Inferior parietal cortex (tissue), 1 donor: ENCODE measurements around the gene ETS2.

Experiments
- DNase-seq: peaks from one replicate; pipeline ENCODE4 v3.0.0-alpha.2; 2016; ENCODE audit errors: extremely low spot score

ETS2 gene

DNA sequence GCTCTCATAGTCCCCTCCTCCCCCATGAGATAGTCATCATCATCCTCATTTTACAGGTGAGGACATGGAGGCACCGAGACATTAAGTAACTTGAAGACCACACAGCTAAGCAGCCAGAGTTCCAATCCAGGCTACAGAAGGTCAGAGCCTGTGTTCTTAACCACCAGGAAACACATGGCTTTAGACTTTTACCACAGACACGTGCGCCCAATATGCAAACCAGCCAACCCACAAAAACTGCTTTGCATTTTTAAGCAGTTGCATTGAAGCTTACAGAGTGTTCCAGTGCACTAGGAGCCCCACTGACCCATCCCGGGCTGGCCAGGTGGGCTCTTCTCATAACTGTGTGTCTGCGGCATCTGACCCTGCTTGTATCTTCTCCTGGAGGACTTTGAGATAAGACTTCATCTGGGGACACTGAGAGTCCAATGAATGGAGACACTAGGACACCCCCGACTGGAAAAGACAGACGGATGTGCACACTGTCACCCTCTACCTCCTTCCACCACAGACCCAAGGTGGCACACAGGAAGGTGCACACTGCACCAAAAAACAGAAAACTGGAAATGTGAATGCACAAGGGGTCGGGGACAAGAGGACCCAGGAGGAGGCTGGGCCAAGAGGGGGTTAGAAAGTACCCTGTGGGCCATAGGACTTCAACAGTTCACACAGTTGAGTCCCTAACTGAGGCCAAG is 56.4 kb downstream of the ETS2 start:
- no peak for DNase-seq

- DNase-seq = no peak
These were observed 57.6 kb downstream of the ETS2 start for GRCh38 chr21:38863291-38863690.

DNA sequence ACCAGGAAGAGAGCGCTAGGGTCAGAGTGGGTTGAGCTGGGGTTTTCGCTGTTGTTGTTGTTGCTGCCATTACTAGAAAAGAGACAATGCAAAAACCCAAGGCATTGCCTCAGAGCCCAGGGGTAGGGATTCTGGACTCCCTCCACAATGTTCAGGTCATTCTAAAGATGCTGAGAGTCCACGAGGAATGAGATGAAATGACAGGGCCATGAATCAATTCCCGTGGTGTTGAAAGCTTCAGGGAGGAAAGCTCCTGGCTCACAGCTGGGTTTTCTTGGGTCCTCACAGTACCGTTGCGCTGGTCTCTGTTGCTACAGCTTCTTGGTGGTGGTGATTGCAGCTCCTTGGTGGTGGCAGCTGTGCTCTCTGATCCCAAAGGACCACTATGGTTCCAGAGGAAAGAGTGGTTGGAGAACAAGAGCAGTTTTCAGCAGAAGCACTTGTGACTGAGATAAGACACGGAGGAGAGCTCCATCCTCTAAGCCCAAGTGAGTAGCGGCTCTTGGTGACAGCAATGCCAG is 58.2 kb downstream of the ETS2 start:
- no peak for DNase-seq

DNA sequence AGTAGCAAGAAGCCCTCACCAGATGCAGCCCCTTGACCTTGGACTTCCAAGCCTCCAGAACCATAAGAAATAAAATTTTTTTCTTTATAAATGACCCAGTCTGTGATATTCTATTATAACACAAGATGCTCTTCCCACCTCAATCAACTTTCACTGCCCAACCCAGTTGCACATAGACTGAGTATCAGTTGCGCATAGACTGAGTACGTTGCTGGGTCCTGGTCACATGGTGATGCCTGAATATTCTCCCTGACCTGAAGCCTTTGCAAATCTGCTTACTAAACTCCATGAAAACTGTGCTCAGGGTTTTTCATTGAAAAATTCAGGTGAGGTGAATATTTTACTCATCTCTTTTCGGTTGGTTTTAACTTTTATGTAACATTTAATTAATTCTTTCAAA is 59.2 kb downstream of the ETS2 start:
- no peak for DNase-seq

DNA sequence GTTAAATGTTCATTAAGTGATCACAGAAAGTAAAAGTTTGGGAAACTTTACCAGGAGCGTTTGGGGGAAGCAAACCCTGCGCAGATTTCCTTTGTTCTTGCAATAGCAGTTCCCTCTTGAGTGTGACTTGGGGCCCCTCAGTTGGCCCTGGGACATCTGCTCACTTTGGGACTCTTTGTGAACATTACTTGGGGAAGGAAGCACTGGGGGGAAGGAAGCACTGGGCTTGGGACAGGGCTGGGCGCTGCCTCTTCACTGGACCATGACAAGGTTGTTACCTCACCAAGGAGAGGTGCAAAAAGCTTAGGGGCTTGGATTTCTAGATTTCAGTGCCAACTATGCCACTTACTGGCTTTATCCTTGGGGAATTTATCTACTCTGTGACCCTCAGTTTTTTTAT is 63.5 kb downstream of the ETS2 start:
- no peak for DNase-seq

DNA sequence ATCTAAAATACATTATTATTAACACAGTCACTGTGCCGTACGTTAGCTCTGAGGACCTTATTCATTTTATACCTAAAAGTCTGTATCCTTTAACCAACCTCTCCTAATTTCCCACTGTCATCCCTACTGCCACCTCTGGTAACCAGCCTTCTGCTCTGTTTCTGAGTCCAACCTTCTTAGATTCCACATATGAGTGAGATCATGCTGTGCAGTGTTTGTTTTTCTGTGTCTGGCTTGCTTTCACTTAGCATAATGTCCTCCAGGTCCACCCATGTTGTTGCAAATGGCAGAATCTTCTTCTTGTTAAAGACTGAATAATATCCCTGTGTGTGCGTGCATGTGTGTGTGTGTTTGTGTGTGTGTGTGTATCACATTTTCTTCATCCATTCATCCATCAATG is 64.2 kb downstream of the ETS2 start:
- no peak for DNase-seq
